Measurements from ENCODE around the gene TFB2M. TPM values are rescaled to one million over a fixed set of nuclear protein-coding genes. Genes with fewer than 3 reads are reported as not detected.

TFB2M gene
- total RNA-seq, 4 donors from 2014 or later, result 9.1 to 12.9 (median 11.4) TPM

DNA sequence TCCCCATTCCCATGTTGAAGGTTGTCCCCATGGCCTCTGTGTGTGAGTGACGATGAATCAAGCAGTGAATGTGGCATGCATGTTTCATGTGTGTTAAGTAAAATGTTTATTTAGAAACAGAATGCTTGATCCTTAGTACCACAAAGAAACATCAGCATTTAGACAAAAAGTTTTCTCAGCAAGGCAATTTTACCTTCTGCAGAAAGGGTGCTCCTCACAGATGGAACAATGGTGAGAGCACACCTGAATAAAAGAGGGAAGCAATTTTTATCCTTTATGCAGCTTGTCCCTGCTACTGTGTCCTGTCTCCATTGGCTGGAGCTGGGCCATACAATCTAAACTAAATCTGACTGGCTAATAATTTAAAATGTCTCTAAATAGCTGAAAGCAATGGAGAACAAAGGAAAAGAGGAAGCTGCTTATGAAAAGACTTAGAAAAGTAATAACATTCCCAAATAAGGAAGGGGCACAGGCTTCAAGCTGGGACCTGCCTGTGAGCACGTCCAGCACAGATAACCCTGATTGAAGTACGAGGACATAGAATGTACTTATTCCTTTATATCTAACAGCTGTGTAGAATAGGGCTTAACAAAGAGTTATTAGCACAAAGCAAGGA, 50.6 kb downstream of the TFB2M start:
- H3K27ac ChIP-seq (replicated peaks in 1 of 4), result no peak overlapping the region
- H3K36me3 ChIP-seq, result no peaks in the 10 kb centered on the region
- H3K4me3 ChIP-seq, result no peak overlapping the region
- no peak for DNase-seq (ENCODE audit: extremely low spot score)
- TF ChIP-seq POLR2A (IDR thresholded peaks at IDR 0.05; ENCODE audit: low read depth) (no peak), EP300 (IDR thresholded peaks at IDR 0.05) (no peak), POLR2AphosphoS5 (IDR thresholded peaks at IDR 0.05) (no peak)
- TF ChIP-seq, protein P1, sequence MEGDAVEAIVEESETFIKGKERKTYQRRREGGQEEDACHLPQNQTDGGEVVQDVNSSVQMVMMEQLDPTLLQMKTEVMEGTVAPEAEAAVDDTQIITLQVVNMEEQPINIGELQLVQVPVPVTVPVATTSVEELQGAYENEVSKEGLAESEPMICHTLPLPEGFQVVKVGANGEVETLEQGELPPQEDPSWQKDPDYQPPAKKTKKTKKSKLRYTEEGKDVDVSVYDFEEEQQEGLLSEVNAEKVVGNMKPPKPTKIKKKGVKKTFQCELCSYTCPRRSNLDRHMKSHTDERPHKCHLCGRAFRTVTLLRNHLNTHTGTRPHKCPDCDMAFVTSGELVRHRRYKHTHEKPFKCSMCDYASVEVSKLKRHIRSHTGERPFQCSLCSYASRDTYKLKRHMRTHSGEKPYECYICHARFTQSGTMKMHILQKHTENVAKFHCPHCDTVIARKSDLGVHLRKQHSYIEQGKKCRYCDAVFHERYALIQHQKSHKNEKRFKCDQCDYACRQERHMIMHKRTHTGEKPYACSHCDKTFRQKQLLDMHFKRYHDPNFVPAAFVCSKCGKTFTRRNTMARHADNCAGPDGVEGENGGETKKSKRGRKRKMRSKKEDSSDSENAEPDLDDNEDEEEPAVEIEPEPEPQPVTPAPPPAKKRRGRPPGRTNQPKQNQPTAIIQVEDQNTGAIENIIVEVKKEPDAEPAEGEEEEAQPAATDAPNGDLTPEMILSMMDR (IDR thresholded peaks at IDR 0.05), result no peak
- intact Hi-C loops (cut with DNase I), result no loop called here
- WGBS, result 71% methylated on average over 3 of the region's 3 CpGs
- H3K27me3 ChIP-seq, result no peaks in the 10 kb centered on the region
- H3K4me1 ChIP-seq, result no peaks in the 10 kb centered on the region
- peaks cover 0 to 40% (median 38%) of the 10 kb centered on the region in 4 donors for H3K9me3 ChIP-seq

DNA sequence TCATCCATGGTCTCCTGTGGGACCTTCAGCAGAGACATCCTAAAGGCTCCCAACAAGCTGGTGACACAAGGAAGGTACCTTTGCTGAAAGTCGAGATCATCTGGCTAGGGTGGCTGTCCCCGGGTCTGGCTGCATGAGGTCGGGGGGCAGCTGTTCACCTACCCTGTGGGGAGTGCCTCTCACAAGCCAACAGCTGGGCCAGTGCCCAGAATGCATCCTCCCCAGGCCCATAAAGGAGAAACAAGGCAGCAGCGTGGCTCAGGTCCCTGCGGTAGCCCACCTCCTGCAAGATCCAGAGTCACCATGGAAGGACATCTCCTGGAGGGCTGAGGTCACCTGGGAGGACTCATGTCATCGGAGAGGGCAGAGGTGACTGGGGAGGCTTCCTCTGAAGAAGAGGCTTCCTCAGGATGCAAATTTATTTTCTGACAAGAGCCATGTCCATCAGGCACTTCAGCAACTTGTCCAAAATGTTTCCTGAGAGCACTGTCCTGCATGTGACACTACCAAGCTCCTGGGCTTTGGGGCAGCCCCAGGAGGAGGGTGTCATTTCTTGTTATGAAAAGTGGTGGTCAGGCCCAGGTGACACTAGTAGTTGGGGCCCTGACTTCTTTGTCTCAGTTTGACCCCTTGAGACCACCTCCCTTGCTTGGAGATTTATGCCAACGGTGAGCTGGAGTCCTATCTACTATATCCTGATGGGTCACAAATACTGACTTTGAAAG, 52.3 kb downstream of the TFB2M start:
- Histone ChIP-seq H3K9me3 (peaks cover 0 to 40% (median 38%) of the 10 kb centered on the region in 4 donors), H3K27ac (replicated peaks in 1 of 4) (no peak overlapping the region), H3K36me3 (no peaks in the 10 kb centered on the region), H3K4me1 (no peaks in the 10 kb centered on the region), H3K27me3 (no peaks in the 10 kb centered on the region), H3K4me3 (no peak overlapping the region)
- intact Hi-C loops (cut with DNase I), result no loop called here
- 89% methylated on average over 3 of the region's 7 CpGs for WGBS
- DNase-seq (ENCODE audit: extremely low spot score), result no peak
- TF ChIP-seq, protein P1 (IDR thresholded peaks at IDR 0.05), result no peak
- TF ChIP-seq POLR2A (IDR thresholded peaks at IDR 0.05; ENCODE audit: low read depth) (no peak), EP300 (IDR thresholded peaks at IDR 0.05) (no peak), POLR2AphosphoS5 (IDR thresholded peaks at IDR 0.05) (no peak)

DNA sequence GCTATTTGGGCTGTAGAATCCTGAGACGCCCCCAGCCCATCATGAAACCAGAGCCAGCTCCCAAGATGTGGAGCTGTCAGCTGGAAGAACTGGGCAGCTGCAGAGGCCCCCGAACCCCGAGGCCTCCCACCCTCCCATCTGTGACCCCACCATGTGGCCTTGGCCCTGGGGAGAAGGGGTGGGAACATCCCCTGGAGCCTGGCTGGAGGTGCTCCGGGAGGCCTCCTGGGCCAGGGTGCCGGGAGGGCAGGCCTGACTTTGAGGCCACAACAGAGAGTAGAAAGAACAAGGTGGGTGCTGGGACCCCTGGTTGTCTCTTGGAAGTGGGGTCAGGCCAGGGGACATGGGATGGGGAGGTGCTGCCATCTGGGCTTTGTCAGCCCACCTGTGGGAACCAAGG, 53.0 kb downstream of the TFB2M start:
- no peak overlapping the region for H3K27ac ChIP-seq (replicated peaks in 1 of 4)
- peaks cover 0 to 40% (median 38%) of the 10 kb centered on the region in 4 donors for H3K9me3 ChIP-seq
- no peak overlapping the region for H3K4me3 ChIP-seq
- no peak for TF ChIP-seq POLR2AphosphoS5 (IDR thresholded peaks at IDR 0.05)
- TF ChIP-seq EP300 (IDR thresholded peaks at IDR 0.05), result no peak
- H3K36me3 ChIP-seq, result no peaks in the 10 kb centered on the region
- DNase-seq (ENCODE audit: extremely low spot score), result no peak
- 100% methylated on average over 3 of the region's 5 CpGs for WGBS
- no peaks in the 10 kb centered on the region for H3K27me3 ChIP-seq
- intact Hi-C loops (cut with DNase I), result no loop called here
- H3K4me1 ChIP-seq, result peaks cover 0 to 5% (median 2%) of the 10 kb centered on the region in 4 donors

DNA sequence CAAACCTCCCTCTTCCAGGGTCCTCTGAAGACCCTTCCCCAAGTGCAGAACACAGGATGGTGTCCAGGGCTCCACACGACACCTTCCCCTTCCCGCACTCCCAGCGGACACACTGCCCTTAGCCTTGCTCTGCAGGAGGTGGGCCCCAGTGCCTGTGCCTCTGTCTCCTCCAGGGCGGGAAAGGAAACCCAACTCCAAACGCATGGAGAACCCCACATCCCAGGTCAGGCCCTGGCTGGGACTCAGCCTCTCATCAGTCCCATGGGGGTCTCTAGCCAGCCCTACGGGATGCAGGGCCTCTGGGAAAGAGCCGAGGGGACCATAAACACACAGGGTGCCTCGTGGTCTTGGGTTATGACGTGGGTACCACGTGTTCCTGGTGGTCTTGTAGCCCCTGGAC, 53.4 kb downstream of the TFB2M start:
- TF ChIP-seq, protein P1 (IDR thresholded peaks at IDR 0.05), result no peak
- TF ChIP-seq POLR2A (IDR thresholded peaks at IDR 0.05; ENCODE audit: low read depth) (no peak), POLR2AphosphoS5 (IDR thresholded peaks at IDR 0.05) (no peak), EP300 (IDR thresholded peaks at IDR 0.05) (no peak)
- H3K4me3 ChIP-seq, result no peak overlapping the region
- no peaks in the 10 kb centered on the region for H3K36me3 ChIP-seq
- H3K27me3 ChIP-seq, result no peaks in the 10 kb centered on the region
- intact Hi-C loops (cut with DNase I), result no loop called here
- 93% methylated on average over 5 of the region's 10 CpGs for WGBS
- no peak overlapping the region for H3K27ac ChIP-seq (replicated peaks in 1 of 4)
- DNase-seq (ENCODE audit: extremely low spot score), result no peak
- peaks cover 0 to 9% (median 5%) of the 10 kb centered on the region in 4 donors for H3K4me1 ChIP-seq
- H3K9me3 ChIP-seq, result peaks cover 0 to 40% (median 38%) of the 10 kb centered on the region in 4 donors

DNA sequence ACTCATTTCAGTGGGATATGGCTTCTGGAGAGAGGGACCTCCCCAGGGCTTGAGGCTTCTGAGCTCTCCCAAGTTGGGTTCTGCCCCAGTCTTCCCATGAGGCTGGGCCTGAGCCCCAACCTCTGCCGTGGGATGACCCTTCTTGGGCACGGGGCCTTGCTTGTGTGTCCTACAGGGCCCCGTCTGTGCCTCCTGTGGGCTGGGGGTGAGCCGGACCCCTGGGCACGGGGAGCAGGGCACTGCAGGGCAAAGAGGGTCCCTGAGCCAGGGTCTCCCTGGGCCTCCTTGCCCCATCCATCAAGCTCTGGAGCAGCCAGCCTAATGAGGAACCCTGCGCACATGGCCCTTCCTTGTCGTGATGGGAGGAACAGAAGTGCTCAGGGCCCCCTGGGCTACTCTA, 53.8 kb downstream of the TFB2M start:
- WGBS, result 100% methylated on average over 2 of the region's 7 CpGs
- peaks cover 0 to 10% (median 8%) of the 10 kb centered on the region in 4 donors for H3K4me1 ChIP-seq
- H3K36me3 ChIP-seq, result no peaks in the 10 kb centered on the region
- peaks cover 0 to 39% (median 38%) of the 10 kb centered on the region in 4 donors for H3K9me3 ChIP-seq
- TF ChIP-seq EP300 (IDR thresholded peaks at IDR 0.05) (no peak), POLR2AphosphoS5 (IDR thresholded peaks at IDR 0.05) (no peak), POLR2A (IDR thresholded peaks at IDR 0.05; ENCODE audit: low read depth) (no peak)
- TF ChIP-seq, protein P1 (IDR thresholded peaks at IDR 0.05), result no peak
- no peaks in the 10 kb centered on the region for H3K27me3 ChIP-seq
- intact Hi-C loops (cut with DNase I), result no loop called here
- H3K27ac ChIP-seq (replicated peaks in 1 of 4), result no peak overlapping the region
- DNase-seq (ENCODE audit: extremely low spot score), result no peak
- H3K4me3 ChIP-seq, result no peak overlapping the region

All from esophagus muscularis mucosa (tissue), 4 donors.